T-helper 1 cell treated with Interleukin-12 subunit alpha and Interleukin-12 subunit beta and Interleukin-4 antibody, amounts not matched to agents 30 ng/mL and 1 ng/mL, for 36 hours (primary cell): ENCODE results near the gene NKX2-4. TPM values are rescaled to one million over a fixed set of nuclear protein-coding genes. Genes with fewer than 3 reads are reported as not detected.
"Not testable (repeated sequence)": the region's sequence is repeated elsewhere in the genome, so short reads cannot be mapped to it uniquely, and the experiment has no call there.

ENCODE experiments used
- intact Hi-C: fragments of 100-400 bp; cut with micrococcal nuclease; formaldehyde crosslinking; loops from one replicate; pipeline ENCODE4 v1.15.1; 2024
- total RNA-seq: library from RNA; stranded (reverse); gene quantifications from 2 replicates; pipeline ENCODE4 v1.2.3, GENCODE V29; 2022

NKX2-4 gene
- not detected in 2 replicates for total RNA-seq

DNA sequence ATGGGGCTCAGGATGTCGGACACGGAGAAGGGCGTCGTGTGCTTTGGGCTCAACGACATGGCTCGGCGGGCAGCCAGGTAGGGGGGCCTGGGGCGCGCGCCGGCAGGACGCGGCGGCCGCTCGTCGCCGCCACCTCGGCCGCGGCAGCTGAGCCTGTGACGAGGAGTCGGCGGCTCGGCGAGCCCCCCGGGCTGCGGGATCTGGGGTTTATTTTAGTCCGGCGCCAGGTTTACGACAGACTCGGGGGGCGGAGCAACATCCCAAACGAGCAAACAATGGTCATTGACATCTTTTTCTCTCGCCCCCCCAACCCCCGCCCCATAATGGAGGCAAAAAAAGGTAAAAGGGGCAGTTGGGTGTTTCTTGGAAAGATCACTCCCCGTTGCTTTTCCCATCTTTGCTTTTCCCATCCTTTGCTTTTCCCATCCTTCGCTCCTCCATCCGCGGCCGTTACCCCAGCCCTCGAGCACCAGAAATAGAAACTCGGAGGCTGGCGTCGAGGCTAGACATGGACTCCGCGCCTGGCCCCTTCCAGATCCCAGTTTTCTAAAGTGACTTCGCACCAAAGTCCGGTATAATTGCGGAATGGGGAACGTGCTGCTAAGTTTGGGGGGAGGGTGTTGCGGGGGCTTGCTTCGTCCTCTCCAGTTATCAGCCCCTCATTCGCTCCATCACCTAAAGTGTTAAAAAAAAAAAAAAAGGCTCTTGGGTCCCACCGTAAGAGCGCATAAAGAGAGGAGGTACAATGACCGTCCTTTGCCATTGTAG lies at the start of gene NKX2-4:
TSS of gene NKX2-4 (minus strand) at position 186 of the 768 bp plus-strand sequence. CDS start at position 59, 127 bp downstream.
- intact Hi-C loops, result loop anchor here (5.0 to 10.0 kb wide), 3 partner anchors 305 to 1177 kb away; partner anchors contain the start of gene RALGAPA2

DNA sequence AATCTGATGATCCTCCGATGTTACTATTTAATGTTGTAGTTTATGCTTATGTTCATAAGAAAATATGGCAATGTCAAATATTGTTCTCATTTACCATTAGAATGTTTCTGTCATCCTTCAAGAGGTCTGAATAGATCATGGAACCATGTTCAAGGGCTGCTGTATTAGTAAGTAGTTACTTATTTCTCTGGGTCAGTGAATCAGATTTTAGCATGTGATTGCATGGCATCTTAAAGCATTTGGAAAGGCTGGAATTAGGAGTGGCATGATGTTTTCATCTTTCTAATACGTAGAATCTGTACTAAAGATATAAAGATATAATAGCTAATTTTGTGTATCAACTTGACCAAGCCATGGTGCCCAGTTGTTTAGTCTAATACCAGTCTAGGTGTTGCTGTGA lies 40.5 kb upstream of the NKX2-4 start:
- intact Hi-C loops, result no loop called here

DNA sequence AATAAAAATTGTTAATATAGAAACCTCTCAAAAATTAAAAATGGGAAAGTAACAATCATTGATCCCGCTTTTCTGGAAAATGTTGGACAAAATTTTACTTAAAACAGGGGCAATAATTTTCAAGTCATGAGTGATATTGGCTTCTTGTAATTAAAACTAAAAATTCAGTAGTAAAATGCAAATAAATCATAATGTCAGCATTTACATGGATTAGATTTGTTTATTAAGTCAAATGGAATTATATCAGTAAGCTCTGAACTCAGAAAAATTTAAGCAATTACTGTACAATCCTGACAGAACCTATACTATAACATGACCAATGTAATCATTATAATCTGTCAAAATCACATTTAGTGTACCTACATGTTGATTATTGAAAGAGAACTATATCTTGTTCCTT lies 39.9 kb upstream of the NKX2-4 start:
- intact Hi-C loops, result no loop called here

DNA sequence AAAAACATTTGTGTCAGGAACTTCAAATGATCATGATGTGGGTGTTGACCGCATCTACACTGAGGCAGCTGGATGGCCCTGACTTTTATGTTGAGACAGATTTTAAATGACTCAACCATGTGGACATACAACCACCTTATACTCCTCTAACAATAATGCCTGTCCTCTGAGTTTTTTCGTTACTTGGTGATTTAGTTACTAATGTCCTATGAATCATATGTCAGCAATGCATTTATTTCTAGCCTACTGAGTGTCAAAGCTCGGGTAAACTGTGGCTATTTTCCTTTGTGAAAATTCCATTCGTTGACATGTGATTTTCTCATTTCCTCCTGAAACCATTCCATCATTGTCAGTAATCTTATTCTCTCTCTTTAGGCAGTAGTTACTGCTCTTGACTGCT lies 38.9 kb upstream of the NKX2-4 start:
- intact Hi-C loops, result no loop called here

DNA sequence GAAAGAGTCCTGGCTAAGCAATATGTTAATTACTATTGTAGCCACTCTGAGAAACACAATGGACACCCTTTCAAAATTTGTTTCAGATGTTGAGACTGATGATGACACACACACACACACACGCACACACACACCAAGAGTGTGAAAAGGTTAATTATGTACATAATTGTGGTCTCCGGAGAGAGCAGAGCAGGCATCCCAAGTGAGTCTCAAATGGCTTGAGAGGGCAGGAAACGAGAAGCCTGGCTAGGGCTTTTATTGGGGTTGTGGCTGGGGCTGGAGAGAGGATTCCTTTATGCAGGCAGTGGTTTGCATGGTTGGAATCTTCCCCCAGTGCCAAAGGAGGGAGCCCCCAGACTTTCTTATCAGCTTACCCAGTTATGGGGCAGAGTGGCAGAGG lies 38.2 kb upstream of the NKX2-4 start:
- intact Hi-C loops, result no loop called here

DNA sequence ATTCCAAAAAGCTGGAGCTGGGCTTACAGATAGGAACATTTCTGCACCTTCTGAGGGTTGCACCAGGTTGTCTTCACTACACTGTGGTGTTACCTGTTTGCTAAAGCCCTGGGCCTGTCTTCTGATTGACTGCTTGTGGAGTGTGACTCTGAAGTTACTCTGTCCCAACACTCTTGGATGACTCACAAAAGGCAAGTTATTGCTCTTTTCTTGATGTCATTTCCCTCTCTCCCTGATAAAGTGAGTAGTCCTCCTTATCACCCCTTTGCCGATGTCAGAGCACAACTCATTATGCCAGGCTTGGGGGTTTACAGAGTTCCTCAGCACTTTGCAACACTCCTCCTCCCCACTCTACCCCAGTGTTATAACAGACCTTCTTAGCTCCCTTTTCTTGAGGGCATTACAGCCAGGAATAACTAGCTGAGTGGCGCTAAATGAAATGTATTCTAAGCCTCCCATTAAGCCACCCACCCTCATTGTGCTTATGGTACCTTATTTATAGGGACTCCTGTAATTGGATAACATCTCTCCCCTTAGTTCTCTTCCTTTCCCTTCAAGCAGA lies 36.1 kb upstream of the NKX2-4 start:
- intact Hi-C loops, result no loop called here

DNA sequence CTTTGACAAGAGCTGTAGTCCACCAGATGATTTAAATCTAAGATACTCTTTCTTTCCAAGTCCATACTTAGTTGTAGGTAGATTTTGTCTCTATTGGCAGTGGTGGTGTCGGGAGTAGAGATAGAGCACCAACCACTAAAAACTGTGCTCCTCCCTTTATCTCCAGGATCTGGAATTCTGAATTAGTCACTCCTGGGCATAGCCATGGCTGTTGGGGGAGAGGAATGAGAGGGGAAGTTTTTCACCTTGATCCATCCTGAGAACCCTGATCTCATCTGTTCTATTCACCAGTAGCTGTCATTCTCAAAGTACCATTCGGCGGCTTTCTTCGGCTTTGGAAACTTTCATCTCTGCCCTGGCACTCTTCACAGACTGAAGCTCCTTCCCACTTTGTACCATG lies 35.6 kb upstream of the NKX2-4 start:
- intact Hi-C loops, result no loop called here

DNA sequence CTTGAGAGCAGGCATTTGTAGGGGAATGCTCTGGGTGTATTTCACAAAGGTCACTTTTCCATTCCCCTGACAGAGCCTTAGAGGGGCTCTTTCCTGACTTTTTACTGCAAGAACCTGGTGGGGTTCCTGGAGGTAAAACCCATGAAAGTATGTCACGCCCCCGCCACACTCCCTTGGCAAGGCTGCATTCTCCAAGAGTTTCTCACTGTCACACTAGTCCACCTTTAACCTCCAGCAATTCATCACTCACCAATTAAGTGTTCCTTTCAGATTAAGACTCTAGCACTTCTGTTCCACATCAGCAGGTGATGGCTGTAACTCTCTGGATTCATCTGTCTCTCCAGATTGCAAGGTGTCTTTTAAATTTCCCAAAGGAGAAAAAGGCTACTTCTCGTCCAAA lies 32.7 kb upstream of the NKX2-4 start:
- intact Hi-C loops, result no loop called here

DNA sequence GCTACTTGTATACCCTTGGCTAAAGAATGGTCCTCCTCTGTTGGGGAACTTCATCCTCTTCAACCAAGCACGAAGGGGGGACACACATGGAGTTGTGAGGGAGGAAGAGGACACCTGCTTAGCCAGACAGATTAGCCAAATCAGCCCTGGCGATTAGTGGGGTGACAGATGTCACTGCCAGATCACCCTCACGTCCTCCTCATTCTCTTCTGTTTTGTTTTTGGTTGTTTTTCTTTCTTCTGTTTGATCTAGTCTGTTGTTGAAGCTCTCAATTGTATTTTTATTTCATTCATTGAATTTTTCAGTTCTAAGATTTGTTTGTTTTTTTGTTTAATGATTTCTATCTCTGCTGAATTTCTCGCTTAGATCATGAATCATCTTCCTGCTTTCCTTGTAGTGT lies 27.5 kb upstream of the NKX2-4 start:
- intact Hi-C loops, result no loop called here

DNA sequence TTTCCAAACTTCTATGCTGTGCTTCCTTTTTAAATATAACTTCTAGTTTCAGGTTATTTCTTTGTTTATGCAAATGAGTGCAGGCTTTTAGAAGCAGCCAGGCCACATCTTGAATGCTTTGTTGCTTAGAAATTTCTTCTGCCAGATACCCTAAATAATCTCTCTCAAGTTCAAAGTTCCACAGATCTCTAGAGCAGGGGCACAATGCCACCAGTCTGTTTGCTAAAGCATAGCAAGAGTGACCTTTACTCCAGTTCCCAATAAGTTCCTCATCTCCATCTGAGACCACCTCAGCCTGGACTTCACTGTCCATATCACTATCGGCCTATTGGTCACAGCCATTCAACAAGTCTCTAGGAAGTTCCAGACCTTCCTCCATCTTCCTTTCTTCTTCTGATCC lies 26.4 kb upstream of the NKX2-4 start:
- intact Hi-C loops, result not testable (repeated sequence)

DNA sequence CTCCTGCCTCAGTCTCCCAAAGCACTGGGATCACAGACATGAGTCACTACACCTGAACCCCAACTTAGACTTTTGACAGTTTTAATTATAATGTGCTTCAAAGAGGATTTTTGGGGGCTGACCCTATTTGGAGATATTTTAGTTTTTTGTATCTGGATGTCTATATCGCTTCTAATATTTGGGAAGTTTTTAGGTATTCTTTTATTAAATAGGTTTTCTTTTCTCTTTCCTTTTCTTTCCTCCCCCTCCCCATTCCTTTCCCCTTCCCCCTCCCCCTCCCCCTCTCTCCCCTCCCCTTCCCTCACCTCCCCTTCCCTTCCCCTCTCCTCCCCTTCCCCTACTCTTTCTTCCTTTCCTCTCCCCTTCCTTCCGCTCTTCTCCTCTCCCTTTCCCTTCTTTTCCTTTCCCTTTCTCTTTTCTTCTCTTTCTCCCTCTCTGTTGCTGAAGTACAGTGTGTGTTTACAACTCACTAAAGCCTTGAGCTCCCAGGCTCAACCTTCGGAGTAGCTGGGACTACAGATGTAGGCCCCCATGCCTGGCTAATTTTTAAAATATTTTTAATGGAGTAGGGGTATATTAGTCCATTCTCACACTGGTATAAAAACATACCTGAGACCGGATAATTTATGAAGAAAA lies 24.4 kb upstream of the NKX2-4 start:
- intact Hi-C loops, result no loop called here

DNA sequence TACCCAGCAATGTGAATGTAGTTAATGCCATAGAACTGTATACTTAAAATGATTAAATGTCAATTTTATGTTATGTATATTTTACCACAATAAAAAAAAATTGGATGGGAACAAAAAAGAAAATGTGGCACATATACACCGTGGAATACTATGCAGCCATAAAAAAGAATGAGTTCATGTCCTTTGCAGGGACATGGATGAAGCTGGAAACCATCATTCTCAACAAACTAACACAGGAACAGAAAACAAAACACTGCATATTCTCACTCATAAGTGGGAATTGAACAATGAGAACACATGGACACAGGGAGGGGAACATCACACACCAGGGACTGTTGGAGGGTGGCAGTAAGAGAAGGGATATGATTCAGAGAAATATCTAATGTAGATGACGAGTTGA lies 21.8 kb upstream of the NKX2-4 start:
- intact Hi-C loops, result not testable (repeated sequence)

DNA sequence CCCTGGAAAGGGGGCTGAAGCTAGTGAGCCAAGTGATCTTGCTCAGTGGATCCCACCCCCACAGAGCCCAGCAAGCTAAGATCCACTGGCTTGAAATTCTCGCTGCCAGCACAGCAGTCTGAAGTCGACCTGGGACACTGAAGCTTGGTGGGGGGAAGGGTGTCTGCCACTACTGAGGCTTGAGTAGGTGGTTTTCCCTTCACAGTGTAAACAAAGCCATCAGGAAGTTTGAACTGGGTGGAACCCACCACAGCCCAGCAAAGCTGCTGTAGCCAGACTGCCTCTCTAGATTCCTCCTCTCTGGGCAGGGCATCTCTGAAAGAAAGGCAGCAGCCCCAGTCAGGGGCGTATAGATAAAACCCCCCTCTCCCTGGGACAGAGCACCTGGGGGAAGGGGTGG lies 16.7 kb upstream of the NKX2-4 start:
- intact Hi-C loops, result not testable (repeated sequence)

DNA sequence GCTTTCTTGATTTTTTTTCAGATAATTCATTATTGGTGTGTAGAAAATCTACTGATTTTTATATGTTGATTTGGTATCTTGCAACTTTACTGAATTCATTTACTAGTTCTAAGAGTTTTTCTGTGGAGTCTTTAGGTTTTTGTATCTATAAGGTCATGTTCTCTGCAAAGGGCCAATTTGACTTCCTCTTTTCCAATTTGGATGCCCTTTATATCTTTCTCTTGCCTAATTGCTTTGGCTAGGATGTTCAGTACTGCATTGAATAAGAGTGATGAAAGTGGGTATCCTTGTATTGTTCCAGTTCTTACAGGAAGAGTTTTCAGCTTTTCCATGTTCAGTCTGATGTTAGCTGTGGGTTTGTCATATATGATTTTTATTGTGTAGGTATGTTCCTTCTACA lies 14.4 kb upstream of the NKX2-4 start:
- intact Hi-C loops, result no loop called here

DNA sequence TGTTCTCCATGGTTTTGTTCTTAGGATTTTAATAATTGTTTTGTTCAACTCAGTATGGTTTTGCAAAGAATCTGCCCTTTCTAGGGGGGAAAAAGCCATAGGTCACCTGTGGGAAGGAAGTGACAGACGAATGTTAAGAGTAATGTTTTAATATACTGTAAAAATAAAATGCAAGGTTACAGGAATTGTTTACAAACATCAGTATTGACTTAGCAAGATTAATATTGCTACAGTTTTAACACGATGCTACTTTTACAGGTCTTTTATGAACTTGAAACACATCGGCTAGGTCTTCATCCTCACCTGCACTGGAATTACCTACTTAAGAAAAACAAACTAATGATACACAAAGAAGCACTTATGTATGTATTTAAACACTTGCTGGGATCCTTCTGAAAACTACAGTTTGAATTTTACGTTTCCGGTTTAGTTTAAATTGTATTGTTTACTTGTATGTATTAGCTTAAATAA lies 1.7 kb upstream of the NKX2-4 start:
- intact Hi-C loops, result loop anchor here (5.0 to 10.0 kb wide), 3 partner anchors 303 to 1176 kb away; partner anchors contain the start of gene RALGAPA2

DNA sequence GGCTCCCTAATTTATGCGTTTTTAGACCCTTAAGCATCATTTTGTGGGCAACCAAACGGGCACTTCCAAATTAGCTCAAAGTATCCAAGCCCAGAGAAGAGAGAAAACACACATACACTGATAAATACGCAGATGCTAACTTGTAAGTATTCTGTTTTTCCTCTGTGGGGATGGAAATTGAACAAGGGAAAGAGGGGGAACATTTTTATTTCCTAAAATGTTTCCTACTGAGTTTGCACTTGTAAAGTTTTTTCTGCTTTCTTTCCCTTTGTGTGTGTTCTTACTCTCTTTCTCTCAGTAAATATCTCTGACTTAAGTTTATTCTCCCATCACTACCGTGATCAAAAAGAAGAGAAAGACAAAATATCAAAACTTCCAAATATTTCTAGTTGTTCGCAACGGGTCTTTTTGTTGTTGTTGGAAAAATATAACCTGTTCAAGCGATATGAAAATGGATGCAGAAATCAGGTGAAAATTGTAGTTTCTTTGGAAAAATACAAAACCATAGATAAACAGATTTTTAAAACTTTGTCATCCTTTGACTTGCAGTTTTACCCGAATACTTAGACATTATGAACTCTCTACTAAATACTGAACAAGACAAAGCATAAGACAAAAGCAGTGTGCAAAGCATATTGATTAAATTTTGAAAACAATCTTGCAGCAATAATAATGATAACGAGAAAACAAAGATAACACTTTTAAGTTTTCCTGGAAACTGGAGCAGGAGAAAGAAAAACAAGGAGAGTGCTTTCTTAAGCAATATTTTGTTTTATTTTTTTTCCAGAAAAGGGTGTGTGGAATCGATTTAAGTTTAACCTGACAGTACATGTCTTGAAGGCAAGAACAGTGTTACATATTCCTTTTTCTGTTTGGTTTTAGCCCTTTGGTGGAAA lies 1.0 kb upstream of the NKX2-4 start:
- intact Hi-C loops, result loop anchor here (5.0 to 10.0 kb wide), 3 partner anchors 304 to 1176 kb away; partner anchors contain the start of gene RALGAPA2

DNA sequence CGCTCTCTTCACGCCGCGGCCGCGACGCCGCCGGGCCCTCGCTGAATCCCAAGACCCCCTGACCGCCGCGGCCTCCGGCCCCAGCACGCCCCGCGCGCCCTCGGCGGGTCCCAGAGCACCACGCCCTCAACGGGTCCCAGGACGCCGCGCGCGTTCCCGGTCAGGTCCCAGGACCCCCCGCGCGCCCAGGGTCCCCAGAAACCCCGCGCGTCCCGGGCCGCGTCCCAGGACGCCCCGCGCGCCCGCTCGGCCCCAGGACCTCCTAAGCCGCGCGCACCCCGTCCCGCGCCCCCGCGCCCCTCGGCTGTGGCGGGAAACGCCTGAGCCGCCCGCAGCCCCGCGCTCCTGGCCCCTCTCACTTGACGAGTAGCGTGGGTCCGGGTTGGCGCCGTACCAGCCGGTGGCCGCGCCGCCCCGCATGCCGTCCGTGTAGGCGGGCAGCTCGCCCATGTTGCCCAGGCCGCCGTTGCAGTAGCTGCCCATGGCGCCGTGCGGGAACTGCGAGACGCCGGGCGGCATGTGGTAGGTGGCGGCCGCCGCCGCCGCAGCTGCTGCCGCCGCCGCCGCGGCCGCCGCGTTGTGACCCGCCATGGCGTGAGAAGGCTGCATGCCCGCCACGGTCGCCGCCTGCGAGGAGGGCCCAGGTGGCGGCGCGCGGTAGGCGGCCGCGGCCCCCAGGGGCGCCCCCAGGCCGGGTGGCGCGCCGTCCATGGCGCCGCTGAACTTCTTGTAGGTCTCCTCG lies 556 bp downstream of the NKX2-4 start:
- intact Hi-C loops, result loop anchor here (5.0 to 10.0 kb wide), 3 partner anchors 306 to 1178 kb away; partner anchors contain the start of gene RALGAPA2

DNA sequence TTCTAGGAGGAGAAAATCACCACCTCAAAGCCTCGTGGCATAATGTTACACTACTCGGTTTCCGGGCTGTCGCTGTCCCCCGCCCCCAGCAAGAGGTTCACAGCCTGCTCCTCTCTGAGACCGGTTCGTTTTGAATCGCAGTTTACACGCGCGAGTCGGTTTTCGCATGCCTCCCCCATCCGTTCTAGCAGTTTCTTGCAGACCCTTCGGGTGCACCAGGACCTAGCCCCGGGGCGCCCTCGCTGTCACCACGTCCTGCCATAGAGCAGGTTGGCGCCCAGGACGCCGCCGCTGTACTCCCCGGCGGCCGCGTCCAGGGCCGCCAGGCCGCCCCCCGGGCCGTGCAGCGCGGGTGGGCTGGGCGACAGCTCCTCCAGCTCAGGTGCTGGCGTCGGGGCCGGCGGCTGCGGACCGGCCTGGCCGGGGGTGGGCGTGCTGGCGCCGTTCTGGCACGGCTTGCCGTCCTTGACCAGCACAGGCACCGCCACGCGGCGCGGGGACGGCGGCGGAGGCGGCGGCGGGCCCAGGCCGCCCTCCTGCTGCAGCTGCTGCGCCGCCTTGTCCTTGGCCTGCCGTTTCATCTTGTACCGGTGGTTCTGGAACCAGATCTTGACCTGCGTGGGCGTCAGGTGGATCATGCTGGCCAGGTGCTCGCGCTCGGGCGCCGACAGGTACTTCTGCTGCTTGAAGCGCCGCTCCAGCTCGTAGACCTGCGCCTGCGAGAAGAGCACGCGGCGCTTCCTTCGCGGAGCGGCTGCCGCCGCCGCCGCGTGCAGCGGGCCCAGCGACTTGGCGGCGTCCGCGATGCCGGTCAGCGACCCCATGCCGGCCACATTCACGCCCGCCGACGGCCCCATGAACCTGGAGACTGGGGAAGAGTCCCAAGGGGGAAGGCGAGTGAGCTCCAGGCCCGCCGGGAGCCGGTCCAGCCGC lies 1.4 kb downstream of the NKX2-4 start:
- intact Hi-C loops, result loop anchor here (1.0 to 10.0 kb wide), 8 partner anchors 93 to 1179 kb away; partner anchors contain the start of genes RALGAPA2 and XRN2

DNA sequence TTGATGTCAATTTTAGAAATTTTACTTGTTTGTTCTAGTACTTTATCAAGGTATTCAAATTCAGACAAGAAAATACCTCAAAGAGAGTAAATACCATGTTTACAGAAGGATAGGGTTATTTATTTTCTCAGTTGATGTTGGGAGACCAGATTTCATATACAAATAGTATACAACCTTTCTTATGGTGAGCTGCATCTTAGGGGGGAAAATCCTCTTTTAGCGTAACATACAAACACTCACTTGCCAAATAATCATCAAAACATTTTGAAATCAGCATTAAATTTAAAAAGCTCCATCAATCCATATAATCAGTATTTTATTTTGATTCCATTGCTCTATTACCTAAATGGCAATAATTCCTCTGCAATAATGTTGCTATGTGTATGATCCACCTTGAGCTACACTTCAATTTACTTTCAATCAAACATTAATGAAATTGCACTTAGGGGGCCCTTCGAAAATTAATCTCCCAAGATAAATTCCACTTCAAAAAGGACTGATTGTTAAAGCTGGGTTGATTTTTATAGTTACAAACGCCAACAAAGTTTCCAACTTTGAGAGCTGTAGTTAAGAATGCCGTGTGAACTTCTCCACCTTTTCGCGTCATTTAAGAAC lies 2.2 kb downstream of the NKX2-4 start:
- intact Hi-C loops, result loop anchor here (1.0 to 10.0 kb wide), 8 partner anchors 92 to 1180 kb away; partner anchors contain the start of genes RALGAPA2 and XRN2
